ENCODE measurements around the gene RYR1.

The RYR1 gene

GRCh38 chr19:38388349-38389100, 45.0 kb upstream of the RYR1 start, which contains the start of gene SPRED3:
Gene SPRED3, plus strand, starts transcription at chr19:38388697. Its CDS starts 1,606 bp downstream, at chr19:38390303.
- H3K4me1 ChIP-seq (ENCODE audit: control insufficient read depth in 2 of 2, insufficient read depth in 2 of 2, low read length in 2 of 2): peaks cover 11 to 16% of the 10 kb centered on the region in 2 donors
- H3K27ac ChIP-seq (ENCODE audit: low read depth in 2 of 2, low read length in 2 of 2): no peak within 1 kb of the TSS
- no peaks in the 10 kb centered on the region for H3K9me3 ChIP-seq (ENCODE audit: control insufficient read depth in 2 of 2, low read length in 2 of 2)
- H3K9ac ChIP-seq (ENCODE audit: low read depth in 1 of 2, low read length in 2 of 2): no peak within 1 kb of the TSS
- peaks cover 6% of the 10 kb centered on the region in 2 donors for H3K27me3 ChIP-seq (ENCODE audit: control insufficient read depth in 2 of 2, insufficient read depth in 2 of 2, low read length in 2 of 2)
- H3K4me3 ChIP-seq (ENCODE audit: low read length in 2 of 2): peak within 1 kb of the TSS; percentile 31 to 60
- H3K36me3 ChIP-seq (ENCODE audit: control insufficient read depth in 2 of 2, insufficient read depth in 2 of 2, low read length in 2 of 2): peaks cover 3 to 8% of the 10 kb centered on the region in 2 donors

- Histone ChIP-seq H3K27me3 (ENCODE audit: control insufficient read depth in 2 of 2, insufficient read depth in 2 of 2, low read length in 2 of 2) (peaks cover 13 to 14% of the 10 kb centered on the region in 2 donors), H3K27ac (ENCODE audit: low read depth in 2 of 2, low read length in 2 of 2) (no peak overlapping the region), H3K4me3 (ENCODE audit: low read length in 2 of 2) (no peak overlapping the region), H3K9ac (ENCODE audit: low read depth in 1 of 2, low read length in 2 of 2) (no peak overlapping the region), H3K4me1 (ENCODE audit: control insufficient read depth in 2 of 2, insufficient read depth in 2 of 2, low read length in 2 of 2) (peaks cover 11 to 16% of the 10 kb centered on the region in 2 donors), H3K9me3 (ENCODE audit: control insufficient read depth in 2 of 2, low read length in 2 of 2) (no peaks in the 10 kb centered on the region), H3K36me3 (ENCODE audit: control insufficient read depth in 2 of 2, insufficient read depth in 2 of 2, low read length in 2 of 2) (peaks cover 0 to 1% of the 10 kb centered on the region in 2 donors)
Measured at GRCh38 chr19:38389101-38389925, 44.2 kb upstream of the RYR1 start.

GRCh38 chr19:38389957-38390924, 43.2 kb upstream of the RYR1 start:
- peaks cover 18 to 23% of the 10 kb centered on the region in 2 donors for H3K27me3 ChIP-seq (ENCODE audit: control insufficient read depth in 2 of 2, insufficient read depth in 2 of 2, low read length in 2 of 2)
- H3K27ac ChIP-seq (ENCODE audit: low read depth in 2 of 2, low read length in 2 of 2): no peak overlapping the region
- H3K4me1 ChIP-seq (ENCODE audit: control insufficient read depth in 2 of 2, insufficient read depth in 2 of 2, low read length in 2 of 2): peaks cover 11 to 16% of the 10 kb centered on the region in 2 donors
- no peak overlapping the region for H3K4me3 ChIP-seq (ENCODE audit: low read length in 2 of 2)
- H3K9ac ChIP-seq (ENCODE audit: low read depth in 1 of 2, low read length in 2 of 2): no peak overlapping the region
- no peaks in the 10 kb centered on the region for H3K36me3 ChIP-seq (ENCODE audit: control insufficient read depth in 2 of 2, insufficient read depth in 2 of 2, low read length in 2 of 2)
- H3K9me3 ChIP-seq (ENCODE audit: control insufficient read depth in 2 of 2, low read length in 2 of 2): no peaks in the 10 kb centered on the region

- Histone ChIP-seq H3K9me3 (ENCODE audit: control insufficient read depth in 2 of 2, low read length in 2 of 2) (no peaks in the 10 kb centered on the region), H3K27ac (ENCODE audit: low read depth in 2 of 2, low read length in 2 of 2) (no peak overlapping the region), H3K4me1 (ENCODE audit: control insufficient read depth in 2 of 2, insufficient read depth in 2 of 2, low read length in 2 of 2) (peaks cover 7 to 14% of the 10 kb centered on the region in 2 donors), H3K36me3 (ENCODE audit: control insufficient read depth in 2 of 2, insufficient read depth in 2 of 2, low read length in 2 of 2) (no peaks in the 10 kb centered on the region), H3K4me3 (ENCODE audit: low read length in 2 of 2) (no peak overlapping the region), H3K27me3 (ENCODE audit: control insufficient read depth in 2 of 2, insufficient read depth in 2 of 2, low read length in 2 of 2) (peaks cover 24 to 25% of the 10 kb centered on the region in 2 donors), H3K9ac (ENCODE audit: low read depth in 1 of 2, low read length in 2 of 2) (no peak overlapping the region)
Measured at GRCh38 chr19:38391911-38392464, 41.5 kb upstream of the RYR1 start.

- H3K27ac ChIP-seq (ENCODE audit: low read depth in 2 of 2, low read length in 2 of 2): no peak overlapping the region
- no peaks in the 10 kb centered on the region for H3K36me3 ChIP-seq (ENCODE audit: control insufficient read depth in 2 of 2, insufficient read depth in 2 of 2, low read length in 2 of 2)
- no peak overlapping the region for H3K4me3 ChIP-seq (ENCODE audit: low read length in 2 of 2)
- H3K9ac ChIP-seq (ENCODE audit: low read depth in 1 of 2, low read length in 2 of 2): no peak overlapping the region
- peaks cover 2 to 7% of the 10 kb centered on the region in 2 donors for H3K4me1 ChIP-seq (ENCODE audit: control insufficient read depth in 2 of 2, insufficient read depth in 2 of 2, low read length in 2 of 2)
- H3K9me3 ChIP-seq (ENCODE audit: control insufficient read depth in 2 of 2, low read length in 2 of 2): no peaks in the 10 kb centered on the region
- H3K27me3 ChIP-seq (ENCODE audit: control insufficient read depth in 2 of 2, insufficient read depth in 2 of 2, low read length in 2 of 2): peaks cover 28 to 29% of the 10 kb centered on the region in 2 donors
Measured at GRCh38 chr19:38392707-38393308, 40.7 kb upstream of the RYR1 start.

- Histone ChIP-seq H3K36me3 (ENCODE audit: control insufficient read depth in 2 of 2, insufficient read depth in 2 of 2, low read length in 2 of 2) (no peaks in the 10 kb centered on the region), H3K27me3 (ENCODE audit: control insufficient read depth in 2 of 2, insufficient read depth in 2 of 2, low read length in 2 of 2) (peaks cover 25 to 31% of the 10 kb centered on the region in 2 donors), H3K27ac (ENCODE audit: low read depth in 2 of 2, low read length in 2 of 2) (no peak overlapping the region), H3K9me3 (ENCODE audit: control insufficient read depth in 2 of 2, low read length in 2 of 2) (no peaks in the 10 kb centered on the region), H3K9ac (ENCODE audit: low read depth in 1 of 2, low read length in 2 of 2) (no peak overlapping the region), H3K4me1 (ENCODE audit: control insufficient read depth in 2 of 2, insufficient read depth in 2 of 2, low read length in 2 of 2) (peaks cover 0 to 2% of the 10 kb centered on the region in 2 donors), H3K4me3 (ENCODE audit: low read length in 2 of 2) (no peak overlapping the region)
Measured at GRCh38 chr19:38394488-38394887, 39.0 kb upstream of the RYR1 start.

GRCh38 chr19:38395381-38396114, 37.9 kb upstream of the RYR1 start:
- H3K27me3 ChIP-seq (ENCODE audit: control insufficient read depth in 2 of 2, insufficient read depth in 2 of 2, low read length in 2 of 2): peaks cover 22 to 36% of the 10 kb centered on the region in 2 donors
- no peak overlapping the region for H3K9ac ChIP-seq (ENCODE audit: low read depth in 1 of 2, low read length in 2 of 2)
- H3K9me3 ChIP-seq (ENCODE audit: control insufficient read depth in 2 of 2, low read length in 2 of 2): no peaks in the 10 kb centered on the region
- no peak overlapping the region for H3K4me3 ChIP-seq (ENCODE audit: low read length in 2 of 2)
- no peak overlapping the region for H3K27ac ChIP-seq (ENCODE audit: low read depth in 2 of 2, low read length in 2 of 2)
- H3K36me3 ChIP-seq (ENCODE audit: control insufficient read depth in 2 of 2, insufficient read depth in 2 of 2, low read length in 2 of 2): no peaks in the 10 kb centered on the region
- H3K4me1 ChIP-seq (ENCODE audit: control insufficient read depth in 2 of 2, insufficient read depth in 2 of 2, low read length in 2 of 2): peaks cover 0 to 2% of the 10 kb centered on the region in 2 donors

GRCh38 chr19:38399081-38399480, 34.4 kb upstream of the RYR1 start:
- no peaks in the 10 kb centered on the region for H3K9me3 ChIP-seq (ENCODE audit: control insufficient read depth in 2 of 2, low read length in 2 of 2)
- H3K27ac ChIP-seq (ENCODE audit: low read depth in 2 of 2, low read length in 2 of 2): no peak overlapping the region
- no peaks in the 10 kb centered on the region for H3K36me3 ChIP-seq (ENCODE audit: control insufficient read depth in 2 of 2, insufficient read depth in 2 of 2, low read length in 2 of 2)
- H3K27me3 ChIP-seq (ENCODE audit: control insufficient read depth in 2 of 2, insufficient read depth in 2 of 2, low read length in 2 of 2): peaks cover 16 to 24% of the 10 kb centered on the region in 2 donors
- H3K4me1 ChIP-seq (ENCODE audit: control insufficient read depth in 2 of 2, insufficient read depth in 2 of 2, low read length in 2 of 2): peaks cover 4 to 7% of the 10 kb centered on the region in 2 donors
- H3K9ac ChIP-seq (ENCODE audit: low read depth in 1 of 2, low read length in 2 of 2): no peak overlapping the region
- no peak overlapping the region for H3K4me3 ChIP-seq (ENCODE audit: low read length in 2 of 2)
